K562 (cell line): ENCODE measurements around the gene ANKS1B. TPM values are rescaled to one million over a fixed set of nuclear protein-coding genes. Genes with fewer than 3 reads are reported as not detected.
A peak's percentile ranks its signal among the peaks of the same experiment; 100 is the strongest.

Source experiments
- CHD2 ChIP-seq: IDR thresholded peaks from 2 replicates; pipeline ENCODE4 v1.6.1; 2011; ENCODE audit warnings: low read depth, low read length
- EP300 ChIP-seq: IDR thresholded peaks from 2 replicates; pipeline ENCODE4 v1.6.1; 2012; ENCODE audit warnings: low read length, improper control_type of control experiment
- ETS2 ChIP-seq: IDR thresholded peaks from 2 replicates; pipeline ENCODE4 v1.6.1; 2016; ENCODE audit warnings: borderline replicate concordance, missing genetic modification characterization, mild to moderate bottlenecking, moderate library complexity, missing compliant biosample characterization; ENCODE audit not compliant: poor library complexity, severe bottlenecking
- FOSL1 ChIP-seq: fragments of 200-800 bp; sonication (Bioruptor generic); conservative IDR thresholded peaks from 2 replicates; pipeline ENCODE4 v1.6.1; 2016; ENCODE audit warnings: missing genetic modification characterization, missing compliant biosample characterization
- KAT2B ChIP-seq: IDR thresholded peaks from one replicate; pipeline ENCODE4 v1.6.1; 2012; ENCODE audit warnings: low read depth, mild to moderate bottlenecking, control low read depth, inconsistent platforms, low read length, moderate library complexity
- MTA1 ChIP-seq: fragments of 450-650 bp; IDR thresholded peaks from 2 replicates; pipeline ENCODE4 v1.6.1; 2017; ENCODE audit warnings: borderline replicate concordance
- MTF1 ChIP-seq: fragments of 250-450 bp; sonication (Bioruptor Pico); IDR thresholded peaks from 2 replicates; pipeline ENCODE4 v1.9.0; 2021; ENCODE audit warnings: moderate library complexity, mild to moderate bottlenecking, inconsistent platforms, borderline replicate concordance
- NCOA2 ChIP-seq, 2 experiments: fragments of 450-650 bp; IDR thresholded peaks; 2 replicates each; pipeline ENCODE4 v1.6.1; 2018; ENCODE audit warnings: mild to moderate bottlenecking in 2 of 2, moderate library complexity in 1 of 2; ENCODE audit not compliant: partially characterized antibody in 2 of 2
- NFE2L1 ChIP-seq: fragments of 450-650 bp; IDR thresholded peaks from 2 replicates; pipeline ENCODE4 v1.6.1; 2016; ENCODE audit warnings: missing genetic modification characterization, low read depth, mild to moderate bottlenecking, missing compliant biosample characterization, moderate library complexity, borderline replicate concordance
- PTBP1 ChIP-seq: fragments of 200-400 bp; formaldehyde crosslinking; IDR thresholded peaks from 2 replicates; pipeline ENCODE4 v1.6.1; 2017; ENCODE audit warnings: low read depth, low read length
- RFX5 ChIP-seq: IDR thresholded peaks from 2 replicates; pipeline ENCODE4 v1.6.1; 2011; ENCODE audit warnings: low read depth, mild to moderate bottlenecking, improper control_type of control experiment, low read length
- SMARCC2 ChIP-seq: fragments of 450-650 bp; IDR thresholded peaks from 2 replicates; pipeline ENCODE4 v1.6.1; 2017; ENCODE audit warnings: antibody characterized with exemption, moderate library complexity, mild to moderate bottlenecking, low read depth
- SP2 ChIP-seq: IDR thresholded peaks from 2 replicates; pipeline ENCODE4 v1.6.1; 2011; ENCODE audit warnings: mild to moderate bottlenecking, low read depth, low read length, moderate library complexity; ENCODE audit not compliant: poor library complexity, severe bottlenecking; ENCODE audit errors: extremely low read depth
- TCF15 ChIP-seq: fragments of 250-450 bp; sonication (Bioruptor Pico); IDR thresholded peaks from 2 replicates; pipeline ENCODE4 v1.8.0; 2022; ENCODE audit warnings: moderate library complexity, mild to moderate bottlenecking, inconsistent platforms
- TEAD4 ChIP-seq, 2 experiments: sonication (generic) in 1 of 2; formaldehyde crosslinking in 1 of 2; IDR thresholded peaks; 2 replicates each; pipeline versions ENCODE4 v1.6.1 to v1.8.0; 2012 to 2022; ENCODE audit warnings: borderline replicate concordance in 1 of 2, inconsistent platforms in 1 of 2, low read length in 1 of 2, mild to moderate bottlenecking in 1 of 2, missing genetic modification reagents in 1 of 2
- THAP12 ChIP-seq: fragments of 250-450 bp; sonication (Bioruptor Pico); IDR thresholded peaks from 2 replicates; pipeline ENCODE4 v1.9.0; 2021; ENCODE audit warnings: mild to moderate bottlenecking, inconsistent platforms
- ZFP1 ChIP-seq: fragments of 450-650 bp; formaldehyde crosslinking; IDR thresholded peaks from 2 replicates; pipeline ENCODE4 v1.4.0; 2020; ENCODE audit warnings: mild to moderate bottlenecking, mixed read lengths
- ZNF133 ChIP-seq: fragments of 250-450 bp; sonication (Bioruptor Pico); IDR thresholded peaks from 2 replicates; pipeline ENCODE4 v1.4.0; 2020; ENCODE audit warnings: mild to moderate bottlenecking
- ZNF384 ChIP-seq: IDR thresholded peaks from 2 replicates; pipeline ENCODE4 v1.6.1; 2012; ENCODE audit warnings: low read depth, low read length, improper control_type of control experiment
- ZNF395 ChIP-seq: fragments of 200-800 bp; sonication (Bioruptor generic); IDR thresholded peaks from 2 replicates; pipeline ENCODE4 v1.6.1; 2017; ENCODE audit warnings: missing genetic modification characterization, missing compliant biosample characterization
- ZNF639 ChIP-seq, 2 experiments: fragments of 200-800 bp in 1 of 2; sonication (Bioruptor generic) in 1 of 2; sonication (generic) in 1 of 2; formaldehyde crosslinking in 1 of 2; IDR thresholded peaks in 1 of 2; conservative IDR thresholded peaks in 1 of 2; 2 replicates each; pipeline versions ENCODE4 v1.5.0 to v1.6.1; 2016 to 2020; ENCODE audit warnings: missing compliant biosample characterization in 1 of 2, missing genetic modification characterization in 1 of 2, missing genetic modification reagents in 1 of 2
- ZZZ3 ChIP-seq: fragments of 450-650 bp; IDR thresholded peaks from 2 replicates; pipeline ENCODE4 v1.6.1; 2016; ENCODE audit warnings: antibody characterized with exemption, mild to moderate bottlenecking, moderate library complexity
- polyA plus RNA-seq, 8 experiments: library from polyadenylated mRNA; depleted of rRNA in 4 of 8; stranded (reverse) in 5 of 8; unstranded in 3 of 8; fragments of >200 nt; fragmentation: Nextera tagmentation in 2 of 8; fragmentation: Illumina TruSeq in 1 of 8; extraction: Ambion mirVana in 2 of 8; extraction: Trizol in 1 of 8; gene quantifications; 2 replicates each; pipeline versions ENCODE4 v1.2.1 to v1.2.3, GENCODE V29; 2011 to 2014; ENCODE audit warnings: inconsistent platforms in 1 of 8, missing spikeins in 1 of 8
- total RNA-seq, 7 experiments: library from RNA; depleted of rRNA in 6 of 7; stranded (reverse); fragments of >200 nt in 6 of 7; fragmentation: Illumina TruSeq in 2 of 7; extraction: Trizol in 2 of 7; gene quantifications; 2 replicates each; pipeline versions ENCODE4 v1.2.1 to v1.2.3, GENCODE V29; 2011 to 2021; ENCODE audit warnings: low replicate concordance in 1 of 7

The ANKS1B gene
- total and polyA plus RNA-seq, 9 of the 15 experiments (the other 6 are each of a cell fraction or from before 2014, with no cell fraction given), result 0.04 to 0.47 (median 0.28) TPM; not detected in 4

- no peak for TF ChIP-seq NCOA2 (IDR thresholded peaks at IDR 0.05; ENCODE audit: partially characterized antibody in 2 of 2)
- TF ChIP-seq ZNF395 (CRISPR knock-in tag), result no peak
- TF ChIP-seq TEAD4 (IDR thresholded peaks at IDR 0.05; ENCODE audit: low read length), result peak; percentile 86
- TF ChIP-seq TEAD4 (CRISPR knock-in tag; IDR thresholded peaks at IDR 0.05; ENCODE audit: borderline replicate concordance), result no peak
- TF ChIP-seq ZNF384, result no peak
- TF ChIP-seq MTA1, result no peak
- TF ChIP-seq ZZZ3, result no peak
- TF ChIP-seq EP300, result peak; percentile 83
- TF ChIP-seq ZNF639 (CRISPR knock-in tag; conservative IDR thresholded peaks at IDR 0.05 in 1 of 2, IDR thresholded peaks at IDR 0.05 in 1 of 2), result 0 out of 4 replicates have a peak, but pooled peaks of 1 of the 2 experiments have one; percentile 22
- no peak for TF ChIP-seq THAP12 (CRISPR knock-in tag)
- no peak for TF ChIP-seq NFE2L1 (tag)
- TF ChIP-seq TCF15 (CRISPR knock-in tag), result no peak
- TF ChIP-seq FOSL1 (tag), result peak; percentile 52; the same call in 1 of the 2 replicates
- TF ChIP-seq KAT2B, result no peak
- TF ChIP-seq ETS2 (tag), result no peak
- TF ChIP-seq SP2, result no peak
- no peak for TF ChIP-seq ZFP1 (CRISPR knock-in tag)
- no peak for TF ChIP-seq ZNF133 (CRISPR knock-in tag)
- no peak for TF ChIP-seq RFX5
- TF ChIP-seq CHD2, result no peak
- TF ChIP-seq SMARCC2, result peak; percentile 88
- TF ChIP-seq PTBP1, result no peak
- TF ChIP-seq MTF1 (CRISPR knock-in tag), result no peak
These were observed 1233.1 kb downstream of the ANKS1B start (continued) for GRCh38 chr12:98751580-98752115.
